ENCODE data around the gene HGF. TPM values are rescaled to one million over a fixed set of nuclear protein-coding genes. Genes with fewer than 3 reads are reported as not detected.

The HGF gene
- total and polyA plus RNA-seq, 2 of the 8 experiments (the other 6 are each of a cell fraction or from before 2014, with no cell fraction given), result 0.05 to 0.60 TPM

- Histone ChIP-seq H4K91ac (replicated peaks; ENCODE audit: insufficient read length, low read length) (no peak overlapping the region), H4K20me1 (replicated peaks in 1 of 2; ENCODE audit: control insufficient read depth in 1 of 2, insufficient read depth in 2 of 2, low read length in 2 of 2) (no peaks in the 10 kb centered on the region), H2BK5ac (ENCODE audit: low read depth, low read length) (no peak overlapping the region), H3K56ac (replicated peaks; ENCODE audit: insufficient read length, low read depth, low read length) (no peak overlapping the region), H3K23me2 (ENCODE audit: low read depth, low read length) (no peaks in the 10 kb centered on the region), H3K27me3 (replicated peaks in 1 of 4; ENCODE audit: control insufficient read depth in 3 of 4, extremely low read depth in 1 of 4, insufficient read depth in 3 of 4, low read length in 3 of 4) (no peaks in the 10 kb centered on the region), H3K4me1 (replicated peaks in 1 of 4; ENCODE audit: control insufficient read depth in 3 of 4, insufficient read depth in 4 of 4, low read length in 3 of 4) (no peaks in the 10 kb centered on the region), H3K9ac (replicated peaks in 1 of 4; ENCODE audit: extremely low read depth in 1 of 4, low read depth in 3 of 4, low read length in 3 of 4) (no peak overlapping the region), H3K18ac (ENCODE audit: extremely low read depth, low read length) (no peak overlapping the region), H3K23ac (ENCODE audit: insufficient read length) (no peak overlapping the region), H3K14ac (ENCODE audit: insufficient read length) (no peak overlapping the region), H2BK120ac (replicated peaks; ENCODE audit: low read depth, low read length) (no peak overlapping the region), H2BK15ac (ENCODE audit: low read length) (no peak overlapping the region), H3K4ac (replicated peaks; ENCODE audit: insufficient read length, low read depth, low read length) (no peak overlapping the region), H3K79me1 (ENCODE audit: low read depth, low read length) (no peaks in the 10 kb centered on the region), H2AK5ac (ENCODE audit: low read depth, low read length) (no peak overlapping the region), H4K5ac (ENCODE audit: insufficient read length, low read depth, low read length) (no peak overlapping the region), H3K36me3 (ENCODE audit: control insufficient read depth in 2 of 4, insufficient read depth in 4 of 4, low read length in 3 of 4) (no peaks in the 10 kb centered on the region), H2BK20ac (ENCODE audit: low read length) (no peak overlapping the region), H2BK12ac (ENCODE audit: low read depth, low read length) (no peak overlapping the region), H3K4me2 (ENCODE audit: insufficient read depth in 1 of 2, low read depth in 2 of 2, low read length in 2 of 2) (no peak overlapping the region), H3K27ac (ENCODE audit: low read depth, low read length) (no peak overlapping the region), H3K9me3 (ENCODE audit: insufficient read depth in 2 of 2, low read depth in 1 of 2, low read length in 1 of 2) (no peaks in the 10 kb centered on the region), H3K4me3 (ENCODE audit: extremely low read depth in 1 of 4, insufficient read depth in 2 of 4, low read depth in 3 of 4, low read length in 4 of 4) (no peak overlapping the region), H3K79me2 (ENCODE audit: control insufficient read depth in 1 of 2, insufficient read depth in 2 of 2, low read length in 2 of 2) (no peaks in the 10 kb centered on the region), H4K8ac (ENCODE audit: extremely low read depth, insufficient read depth, low read length) (no peak overlapping the region), H2AFZ (ENCODE audit: low read length) (no peak overlapping the region)
- no peak for FAIRE-seq
- ChIA-PET CTCF (ENCODE audit: partially characterized antibody) (interaction anchor here (1.3 kb wide), 1 partner anchor 9 kb away, joined by 3 read pairs; no protein-coding TSS in a partner anchor), POLR2A (ENCODE audit: partially characterized antibody) (no interaction called here)
- WGBS, 2 experiments (ENCODE audit: extremely low coverage in 1 of 2, insufficient coverage in 1 of 2, insufficient read length in 1 of 2, insufficient replicate concordance in 2 of 2, low coverage in 1 of 2, low lambda C conversion rate in 2 of 2, missing lambda C conversion rate in 1 of 2), result 90% methylated on average over 5 of the region's 5 CpGs; no CpG with 5 or more reads in 1 of the 2 experiments
- TF ChIP-seq CREB1 (IDR thresholded peaks at IDR 0.05), result no peak
- TF ChIP-seq TCF12 (IDR thresholded peaks at IDR 0.05; ENCODE audit: low read depth, low read length), result no peak
- no peak for TF ChIP-seq TEAD4 (IDR thresholded peaks at IDR 0.05; ENCODE audit: low read depth, low read length)
- TF ChIP-seq CHD2 (IDR thresholded peaks at IDR 0.05; ENCODE audit: low read length), result no peak
- no peak for TF ChIP-seq GABPA (IDR thresholded peaks at IDR 0.05; ENCODE audit: borderline replicate concordance, insufficient read depth, low read length)
- no peak for TF ChIP-seq CHD1 (IDR thresholded peaks at IDR 0.05; ENCODE audit: low read depth, low read length)
- TF ChIP-seq CTBP2 (IDR thresholded peaks at IDR 0.05; ENCODE audit: borderline replicate concordance, insufficient read depth, insufficient read length, low read length), result no peak
- TF ChIP-seq MAX (IDR thresholded peaks at IDR 0.05), result no peak
- no peak for DNase-seq (ENCODE audit: low read depth in 1 of 2, low spot score in 2 of 2)
Measured at GRCh38 chr7:81803267-81803666, 33.4 kb upstream of the HGF start.
